Immature natural killer cell (primary cell): ENCODE measurements around the gene RNF5. TPM values are rescaled to one million over a fixed set of nuclear protein-coding genes. Genes with fewer than 3 reads are reported as not detected.

Experiments used
- DNase-seq, 3 donors: peaks; one replicate each; pipeline ENCODE4 v3.0.0; 2022; ENCODE audit warnings: mixed read lengths in 1 of 3
- H3K27ac Mint-ChIP-seq, 6 donors: one replicate each; pipeline ENCODE4 v1.8.0; 2020; ENCODE audit warnings: mixed read lengths in 6 of 6, mild to moderate bottlenecking in 5 of 6, inconsistent platforms in 4 of 6, moderate library complexity in 3 of 6
- H3K27me3 Mint-ChIP-seq, 3 donors: one replicate each; pipeline ENCODE4 v1.8.0; 2020 to 2021; ENCODE audit warnings: low read depth in 3 of 3, mild to moderate bottlenecking in 3 of 3, mixed read lengths in 3 of 3, moderate library complexity in 3 of 3, inconsistent platforms in 1 of 3
- H3K36me3 Mint-ChIP-seq, 3 donors: one replicate each; pipeline ENCODE4 v1.8.0; 2020; ENCODE audit warnings: mixed read lengths in 3 of 3, inconsistent platforms in 2 of 3, mild to moderate bottlenecking in 2 of 3
- H3K4me1 Mint-ChIP-seq, 2 donors: one replicate each; pipeline ENCODE4 v1.8.0; 2020; ENCODE audit warnings: inconsistent platforms in 2 of 2, mild to moderate bottlenecking in 2 of 2, mixed read lengths in 2 of 2, moderate library complexity in 1 of 2
- H3K4me3 Mint-ChIP-seq, 5 donors: one replicate each; pipeline ENCODE4 v1.8.0; 2020; ENCODE audit warnings: mild to moderate bottlenecking in 5 of 5, mixed read lengths in 5 of 5, inconsistent platforms in 3 of 5, moderate library complexity in 3 of 5
- H3K9me3 Mint-ChIP-seq, 6 donors: one replicate each; pipeline ENCODE4 v1.8.0; 2020; ENCODE audit warnings: mild to moderate bottlenecking in 6 of 6, mixed read lengths in 6 of 6, inconsistent platforms in 4 of 6, moderate library complexity in 3 of 6
- polyA plus RNA-seq, 3 donors: library from polyadenylated mRNA; unstranded; fragments of 300-500 nt; fragmentation: Illumina TruSeq; gene quantifications; one replicate each; pipeline ENCODE4 v1.2.3, GENCODE V29; 2021

Gene RNF5
- polyA plus RNA-seq, 3 donors from 2014 or later, result 126 to 190 (median 165) TPM

DNA sequence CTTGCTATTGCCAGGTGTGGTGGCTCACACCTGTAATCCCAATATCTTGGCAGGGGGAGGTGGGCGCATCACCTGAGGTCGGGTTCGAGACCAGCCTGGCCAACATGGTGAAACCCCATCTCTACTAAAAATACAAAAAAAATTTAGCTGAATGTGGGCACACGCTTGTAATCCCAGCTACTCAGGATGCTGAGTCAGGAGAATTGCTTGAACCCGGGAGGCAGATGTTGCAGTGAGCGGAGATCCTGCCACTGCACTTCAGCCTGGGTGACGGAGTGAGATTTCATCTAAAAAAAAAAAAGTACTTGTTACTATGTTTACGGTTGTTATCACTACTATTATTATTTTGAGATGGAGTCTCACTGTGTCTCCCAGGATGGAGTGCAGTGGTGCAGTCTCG is 21.3 kb upstream of the RNF5 start:
- H3K4me1 Mint-ChIP-seq, result peaks cover 30 to 39% of the 10 kb centered on the region in 2 donors

DNA sequence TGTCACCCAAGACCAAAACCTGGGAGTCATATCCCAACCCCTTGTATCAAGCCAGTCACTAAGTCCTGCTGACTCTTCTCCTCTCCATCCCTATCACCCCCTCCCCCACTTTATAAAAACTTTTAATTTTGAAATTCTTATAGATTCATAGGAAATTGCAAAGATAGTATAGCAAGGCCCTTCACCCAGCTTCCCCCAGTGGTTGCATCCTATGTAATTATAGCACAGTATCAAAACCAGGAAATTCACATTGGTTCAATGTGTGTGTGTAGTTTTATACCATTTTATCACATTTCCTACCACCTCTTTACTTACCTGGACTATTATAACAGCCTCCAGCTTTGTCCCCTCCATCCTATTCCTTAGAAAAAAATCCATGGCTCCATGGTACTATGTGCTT is 20.2 kb upstream of the RNF5 start:
- no peaks in the 10 kb centered on the region for H3K9me3 Mint-ChIP-seq
- DNase-seq, result no peak
- peak overlapping the region in 1 of 6 donors; percentile 44 for H3K27ac Mint-ChIP-seq
- peaks cover 5 to 9% (median 8%) of the 10 kb centered on the region in 3 donors for H3K27me3 Mint-ChIP-seq
- H3K36me3 Mint-ChIP-seq, result peaks cover 7 to 18% (median 8%) of the 10 kb centered on the region in 3 donors
- no peak overlapping the region for H3K4me3 Mint-ChIP-seq
- peaks cover 26 to 28% of the 10 kb centered on the region in 2 donors for H3K4me1 Mint-ChIP-seq

More for the DNA sequence above, 21.3 kb upstream of the RNF5 start:
- H3K9me3 Mint-ChIP-seq, result no peaks in the 10 kb centered on the region
- no peak for DNase-seq
- peaks cover 7 to 15% (median 8%) of the 10 kb centered on the region in 3 donors for H3K36me3 Mint-ChIP-seq
- H3K27ac Mint-ChIP-seq, result no peak overlapping the region
- H3K4me3 Mint-ChIP-seq, result no peak overlapping the region
- H3K27me3 Mint-ChIP-seq, result peaks cover 6 to 13% (median 10%) of the 10 kb centered on the region in 3 donors

DNA sequence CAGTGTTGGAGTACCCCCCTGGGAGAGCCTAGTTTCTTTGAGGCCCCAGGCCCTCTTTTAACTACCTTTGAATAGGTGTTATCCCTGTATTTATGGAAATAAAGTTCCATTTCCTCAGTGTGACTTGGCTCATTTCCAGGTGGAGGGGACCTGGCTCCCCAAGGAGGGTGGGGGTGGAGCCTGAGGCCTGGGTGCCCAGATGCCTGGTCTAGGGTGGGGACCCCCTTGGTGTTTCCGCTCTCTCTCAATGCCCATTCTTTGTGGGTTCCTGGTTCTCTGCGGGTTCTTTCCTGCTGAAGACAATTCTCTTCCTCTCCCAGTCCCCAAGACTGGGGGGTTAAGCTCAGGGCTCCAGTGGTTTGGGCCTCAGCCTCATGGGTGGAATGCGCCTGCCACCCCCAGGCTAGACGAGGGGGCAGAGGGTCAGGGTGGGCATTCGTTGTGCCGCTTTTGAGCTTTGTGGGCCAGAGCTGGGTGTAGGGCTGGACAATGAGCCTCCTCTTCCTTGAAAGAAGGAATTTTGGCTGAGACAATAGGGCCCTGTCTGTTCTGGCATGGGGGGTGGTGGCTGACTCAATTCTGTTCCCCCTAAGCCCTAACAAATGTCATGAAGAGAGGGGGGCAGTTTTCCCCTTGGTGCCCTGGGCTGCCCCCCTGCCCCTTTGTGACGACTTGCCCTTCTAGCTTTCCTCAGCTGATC is 14.5 kb upstream of the RNF5 start:
- H3K4me1 Mint-ChIP-seq, result no peaks in the 10 kb centered on the region
- H3K27ac Mint-ChIP-seq, result no peak overlapping the region
- no peaks in the 10 kb centered on the region for H3K9me3 Mint-ChIP-seq
- peaks cover 0 to 2% (median 0%) of the 10 kb centered on the region in 3 donors for H3K27me3 Mint-ChIP-seq
- peaks cover 7 to 19% (median 7%) of the 10 kb centered on the region in 3 donors for H3K36me3 Mint-ChIP-seq
- H3K4me3 Mint-ChIP-seq, result no peak overlapping the region
- DNase-seq, result no peak

DNA sequence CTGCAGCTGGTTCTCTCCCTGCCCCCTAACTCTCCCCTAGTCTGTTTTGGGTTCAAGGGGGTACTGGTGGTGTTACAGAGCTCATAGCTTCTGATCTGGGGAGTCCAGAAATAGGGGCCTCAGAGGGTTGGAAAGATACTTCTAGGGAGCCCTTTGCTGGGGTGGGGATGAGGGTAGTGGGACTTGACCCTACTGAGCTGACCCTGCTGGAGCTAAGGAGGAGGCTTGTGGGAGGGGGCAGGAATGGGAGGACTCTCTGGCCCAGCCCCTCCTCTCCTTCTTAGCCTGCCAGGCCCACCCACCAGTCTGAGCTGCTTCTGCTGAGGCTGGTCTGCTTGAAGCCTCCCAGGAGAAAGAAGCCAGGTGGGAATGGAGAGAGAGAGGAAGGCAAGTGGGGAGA is 13.9 kb upstream of the RNF5 start, which contains the start of gene EGFL8:
Gene EGFL8 (plus strand): TSS at position 301 of the 400 bp plus-strand sequence. CDS start 1,571 bp downstream, outside the sequence.
- DNase-seq, result no peak
- peaks cover 7 to 21% (median 7%) of the 10 kb centered on the region in 3 donors for H3K36me3 Mint-ChIP-seq
- no peak within 1 kb of the TSS for H3K4me3 Mint-ChIP-seq
- peaks cover 0 to 3% (median 1%) of the 10 kb centered on the region in 3 donors for H3K27me3 Mint-ChIP-seq
- H3K27ac Mint-ChIP-seq, result no peak within 1 kb of the TSS
- no peaks in the 10 kb centered on the region for H3K9me3 Mint-ChIP-seq
- no peaks in the 10 kb centered on the region for H3K4me1 Mint-ChIP-seq

DNA sequence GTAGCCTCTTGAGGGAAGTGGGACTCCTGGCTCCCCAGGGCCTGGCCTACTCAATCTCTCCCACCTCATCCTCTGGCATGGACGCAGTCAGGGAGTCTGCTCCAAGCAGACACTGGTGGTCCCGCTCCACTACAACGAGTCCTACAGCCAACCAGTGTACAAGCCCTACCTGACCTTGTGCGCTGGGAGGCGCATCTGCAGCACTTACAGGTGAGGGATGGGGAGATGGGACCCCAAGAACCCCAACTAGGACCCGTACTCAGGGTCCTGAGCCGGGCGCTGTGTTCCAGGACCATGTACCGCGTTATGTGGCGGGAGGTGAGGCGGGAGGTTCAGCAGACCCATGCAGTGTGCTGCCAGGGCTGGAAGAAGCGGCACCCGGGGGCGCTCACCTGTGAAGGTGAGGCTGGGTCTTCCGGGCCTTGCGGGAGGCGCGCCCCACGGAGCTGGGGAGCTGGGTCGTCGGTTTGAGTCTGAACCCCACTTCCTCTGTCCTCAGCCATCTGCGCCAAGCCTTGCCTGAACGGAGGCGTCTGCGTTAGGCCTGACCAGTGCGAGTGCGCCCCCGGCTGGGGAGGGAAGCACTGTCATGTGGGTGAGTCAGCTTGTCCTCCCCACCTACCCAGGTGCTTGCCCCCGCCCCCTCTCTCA is 11.7 kb upstream of the RNF5 start:
- Mint-ChIP-seq H3K27me3 (peaks cover 3 to 4% (median 3%) of the 10 kb centered on the region in 3 donors), H3K36me3 (peaks cover 11 to 34% (median 18%) of the 10 kb centered on the region in 3 donors), H3K9me3 (no peaks in the 10 kb centered on the region), H3K27ac (no peak overlapping the region), H3K4me1 (no peaks in the 10 kb centered on the region), H3K4me3 (no peak overlapping the region)
- no peak for DNase-seq

DNA sequence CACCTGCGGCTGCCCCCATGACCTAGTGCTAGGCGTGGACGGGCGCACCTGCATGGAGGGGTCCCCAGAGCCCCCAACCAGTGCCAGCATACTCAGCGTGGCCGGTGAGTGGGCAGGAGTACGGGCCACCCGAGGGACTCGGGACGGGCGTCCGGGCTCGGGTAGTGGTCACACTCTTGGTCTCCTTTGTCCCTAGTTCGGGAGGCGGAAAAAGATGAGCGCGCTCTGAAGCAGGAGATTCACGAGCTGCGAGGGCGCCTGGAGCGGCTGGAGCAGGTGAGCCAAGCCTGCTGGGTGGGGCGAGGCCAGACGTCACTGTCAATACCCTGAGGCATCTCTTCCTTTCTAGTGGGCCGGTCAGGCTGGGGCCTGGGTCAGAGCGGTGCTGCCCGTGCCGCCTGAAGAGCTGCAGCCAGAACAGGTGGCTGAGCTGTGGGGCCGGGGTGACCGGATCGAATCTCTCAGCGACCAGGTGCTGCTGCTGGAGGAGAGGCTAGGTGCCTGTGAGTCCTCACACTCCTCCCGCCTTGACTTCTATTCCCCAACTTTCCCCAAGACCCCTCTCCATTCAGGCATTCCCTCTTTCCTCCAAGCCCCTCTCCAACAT is 10.9 kb upstream of the RNF5 start:
- H3K36me3 Mint-ChIP-seq, result peaks cover 11 to 34% (median 18%) of the 10 kb centered on the region in 3 donors
- H3K4me3 Mint-ChIP-seq, result no peak overlapping the region

DNA sequence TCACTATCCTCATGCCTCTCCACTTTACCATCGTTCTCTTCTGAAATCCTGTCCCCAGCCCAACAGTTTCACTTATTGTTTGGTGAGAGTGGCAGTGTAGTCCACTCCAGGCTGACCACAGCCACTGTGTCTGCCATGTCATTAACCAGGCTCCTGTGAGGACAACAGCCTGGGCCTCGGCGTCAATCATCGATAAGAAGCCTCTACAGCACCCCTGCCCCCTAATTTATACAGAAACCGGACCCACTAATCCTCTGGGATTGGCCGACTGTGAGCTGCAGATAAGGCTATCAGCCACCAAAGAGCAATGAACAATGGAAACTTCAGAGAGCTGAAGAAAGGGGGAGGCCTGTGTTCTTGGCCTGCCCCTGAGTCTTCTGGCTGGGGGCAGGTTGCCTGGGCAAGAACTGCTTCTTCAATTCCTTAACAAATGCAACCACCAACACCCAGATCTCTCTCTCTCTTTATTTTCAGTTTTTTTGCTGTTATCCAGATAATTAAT is 10.4 kb upstream of the RNF5 start:
- peaks cover 11 to 31% (median 18%) of the 10 kb centered on the region in 3 donors for H3K36me3 Mint-ChIP-seq
- H3K27me3 Mint-ChIP-seq, result peaks cover 3 to 4% (median 3%) of the 10 kb centered on the region in 3 donors
- peaks cover 0 to 4% of the 10 kb centered on the region in 2 donors for H3K4me1 Mint-ChIP-seq
- H3K4me3 Mint-ChIP-seq, result no peak overlapping the region
- no peaks in the 10 kb centered on the region for H3K9me3 Mint-ChIP-seq
- no peak for DNase-seq
- H3K27ac Mint-ChIP-seq, result peak overlapping the region in 2 of 6 donors; percentile 12 to 84

More for the DNA sequence above, 10.9 kb upstream of the RNF5 start:
- H3K9me3 Mint-ChIP-seq, result no peaks in the 10 kb centered on the region
- no peaks in the 10 kb centered on the region for H3K4me1 Mint-ChIP-seq
- peaks cover 3 to 4% (median 3%) of the 10 kb centered on the region in 3 donors for H3K27me3 Mint-ChIP-seq
- H3K27ac Mint-ChIP-seq, result peak overlapping the region in 2 of 6 donors; percentile 12 to 84
- no peak for DNase-seq

DNA sequence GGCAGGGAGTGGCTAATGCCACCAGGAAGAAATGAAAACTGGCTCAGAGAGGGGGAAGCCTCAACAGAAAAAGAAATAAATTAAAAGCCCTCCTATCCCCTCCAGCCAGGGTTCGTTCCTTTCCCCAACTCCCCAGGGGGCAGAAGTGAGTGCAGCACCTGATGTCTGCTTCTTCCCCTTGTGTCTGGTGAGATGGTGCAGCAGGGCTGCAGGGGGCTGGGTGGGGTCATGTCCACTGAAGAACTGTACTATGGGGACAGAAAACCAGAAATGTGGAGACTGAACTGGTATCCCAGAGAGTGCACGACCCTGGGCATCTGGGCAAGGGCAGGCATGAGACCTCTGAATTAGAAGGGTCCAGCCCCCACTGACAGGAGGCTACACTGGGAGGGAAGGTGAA is 9.9 kb upstream of the RNF5 start:
- Mint-ChIP-seq H3K27ac (no peak overlapping the region), H3K4me1 (peaks cover 0 to 5% of the 10 kb centered on the region in 2 donors), H3K36me3 (peaks cover 11 to 31% (median 18%) of the 10 kb centered on the region in 3 donors), H3K27me3 (peaks cover 3 to 4% (median 3%) of the 10 kb centered on the region in 3 donors), H3K4me3 (no peak overlapping the region), H3K9me3 (no peaks in the 10 kb centered on the region)
- DNase-seq, result no peak

DNA sequence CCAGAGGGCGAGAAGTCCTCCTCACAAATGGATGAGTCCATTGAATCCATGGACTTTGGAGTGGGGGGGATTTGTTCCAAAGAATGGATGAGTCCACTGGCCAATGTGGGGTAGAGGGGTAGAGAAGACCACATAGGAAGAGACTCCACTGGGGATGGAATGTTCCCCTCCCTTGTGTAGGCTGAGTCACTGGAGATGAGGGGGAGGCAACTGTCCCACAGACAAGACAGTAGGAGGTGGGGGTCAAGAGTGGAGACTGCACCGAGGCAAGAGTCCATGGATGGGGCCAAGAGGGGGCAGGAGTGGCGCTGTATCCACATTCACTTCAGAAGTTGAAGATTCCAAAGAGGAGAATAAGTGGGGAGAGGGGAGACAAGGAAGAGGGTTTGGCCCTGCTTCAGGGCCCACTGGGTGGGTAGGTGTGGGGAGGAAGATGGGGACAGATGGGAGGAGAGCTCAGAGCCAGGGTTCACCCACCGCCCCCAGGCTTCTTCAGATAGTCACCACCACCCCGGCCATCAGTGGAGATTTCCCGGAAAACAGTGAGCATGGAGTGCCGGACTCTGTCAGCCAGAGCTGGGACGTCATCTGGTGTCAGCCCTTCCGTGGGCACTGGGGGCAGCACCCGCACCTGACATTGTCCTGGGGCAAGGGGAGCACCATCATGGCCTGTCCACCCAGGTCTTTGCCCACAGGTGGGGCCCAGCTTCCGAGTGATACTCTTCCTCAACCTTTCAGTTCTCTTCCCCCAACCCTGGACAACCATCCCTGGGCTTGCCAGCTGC is 9.2 kb upstream of the RNF5 start:
- Mint-ChIP-seq H3K27ac (no peak overlapping the region), H3K9me3 (no peaks in the 10 kb centered on the region), H3K4me1 (peaks cover 4 to 9% of the 10 kb centered on the region in 2 donors), H3K36me3 (peaks cover 11 to 31% (median 18%) of the 10 kb centered on the region in 3 donors), H3K4me3 (no peak overlapping the region), H3K27me3 (peaks cover 3 to 4% (median 3%) of the 10 kb centered on the region in 3 donors)
- DNase-seq, result no peak

DNA sequence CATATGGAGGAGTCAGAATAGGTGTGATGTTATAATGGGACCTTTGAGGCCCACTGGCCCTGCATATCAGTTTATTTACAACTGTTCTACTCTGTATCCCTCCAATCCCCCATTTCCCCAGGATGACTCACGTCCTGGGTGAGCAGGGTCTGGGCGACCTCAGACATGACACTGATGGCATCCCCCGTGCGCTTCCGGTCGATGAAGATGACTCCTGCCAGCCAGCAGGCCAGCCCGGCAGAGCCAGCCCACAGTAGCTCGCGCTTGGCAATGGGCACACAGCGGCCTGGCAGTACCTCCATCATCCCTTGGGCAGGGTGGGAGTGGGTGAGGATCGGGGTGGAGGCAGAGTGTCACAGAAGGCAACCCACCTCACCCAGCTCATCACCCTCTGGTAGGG is 7.9 kb upstream of the RNF5 start:
- Mint-ChIP-seq H3K27me3 (peaks cover 3 to 4% (median 3%) of the 10 kb centered on the region in 3 donors), H3K9me3 (no peaks in the 10 kb centered on the region), H3K4me1 (peaks cover 17 to 22% of the 10 kb centered on the region in 2 donors), H3K4me3 (no peak overlapping the region), H3K27ac (no peak overlapping the region), H3K36me3 (peaks cover 11 to 31% (median 18%) of the 10 kb centered on the region in 3 donors)
- DNase-seq, result no peak

DNA sequence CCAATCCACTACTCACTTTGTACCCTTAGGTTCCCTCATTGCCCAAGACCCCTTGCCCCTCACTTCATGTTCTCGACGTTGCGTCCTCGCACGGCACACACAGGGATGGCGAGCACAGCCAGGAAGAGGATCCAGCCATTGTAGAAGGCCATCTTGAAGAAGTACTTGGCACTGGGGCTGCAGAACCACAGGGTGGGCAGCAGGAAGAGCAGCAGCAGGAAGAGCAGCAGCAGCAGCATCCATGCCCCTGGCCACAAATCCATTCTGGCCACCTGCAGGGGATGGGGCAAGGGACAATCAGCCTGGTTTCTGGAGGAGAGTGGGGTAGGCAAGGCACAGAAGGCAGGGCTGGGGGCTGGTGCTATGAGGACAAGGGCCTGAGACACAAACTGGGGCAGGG is 7.0 kb upstream of the RNF5 start:
- no peak for DNase-seq
- Mint-ChIP-seq H3K9me3 (no peaks in the 10 kb centered on the region), H3K4me3 (no peak overlapping the region), H3K27me3 (peaks cover 3 to 4% (median 3%) of the 10 kb centered on the region in 3 donors), H3K36me3 (peaks cover 11 to 27% (median 18%) of the 10 kb centered on the region in 3 donors), H3K27ac (no peak overlapping the region), H3K4me1 (peaks cover 23 to 28% of the 10 kb centered on the region in 2 donors)

DNA sequence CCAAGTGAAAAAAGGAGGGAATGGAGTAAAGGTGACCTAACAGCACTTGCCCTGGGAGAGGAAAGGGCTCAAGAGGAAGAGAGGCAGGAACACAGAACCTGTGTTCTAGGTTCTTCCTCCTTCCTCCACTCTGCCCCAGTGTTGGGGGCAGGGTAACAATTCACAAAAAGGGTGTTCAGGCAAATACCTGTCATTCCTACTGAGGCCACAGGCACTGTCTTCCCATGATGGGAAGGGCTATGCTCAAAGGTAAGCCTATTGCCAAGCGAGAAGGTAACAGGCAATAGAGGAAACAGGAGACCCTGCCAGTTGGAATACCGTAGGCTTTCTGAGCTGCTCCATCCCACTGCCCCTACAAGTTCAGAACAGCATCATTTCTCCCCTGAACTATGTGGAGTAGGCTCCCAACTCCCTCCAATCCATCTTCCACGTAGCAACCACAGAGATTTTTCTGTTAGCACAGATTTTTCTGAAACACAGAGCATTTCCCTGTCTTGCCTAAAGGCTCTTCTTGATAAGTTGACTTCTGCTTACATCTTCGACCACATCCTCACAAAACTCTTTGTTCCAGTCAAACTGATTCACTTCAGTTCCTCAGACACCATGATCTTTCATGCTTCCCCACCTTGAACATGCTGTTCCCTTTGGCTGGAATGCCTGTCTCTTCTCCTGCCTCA is 5.0 kb upstream of the RNF5 start:
- peak overlapping the region in 4 of 6 donors; percentile 4 to 79 (median 34) for H3K27ac Mint-ChIP-seq
- peaks cover 41 to 47% of the 10 kb centered on the region in 2 donors for H3K4me1 Mint-ChIP-seq
- H3K36me3 Mint-ChIP-seq, result peaks cover 5 to 20% (median 10%) of the 10 kb centered on the region in 3 donors
- no peaks in the 10 kb centered on the region for H3K9me3 Mint-ChIP-seq
- H3K27me3 Mint-ChIP-seq, result peaks cover 10 to 11% (median 10%) of the 10 kb centered on the region in 3 donors
- DNase-seq, result no peak
- H3K4me3 Mint-ChIP-seq, result peak overlapping the region in 1 of 5 donors; percentile 1
